ENCODE data around the gene MAB21L4. TPM values are rescaled to one million over a fixed set of nuclear protein-coding genes. Genes with fewer than 3 reads are reported as not detected.

The MAB21L4 gene
- total and polyA plus RNA-seq, 2 donors (not counting 3 experiments of a cell fraction or from before 2014, with no cell fraction given) = not detected

DNA sequence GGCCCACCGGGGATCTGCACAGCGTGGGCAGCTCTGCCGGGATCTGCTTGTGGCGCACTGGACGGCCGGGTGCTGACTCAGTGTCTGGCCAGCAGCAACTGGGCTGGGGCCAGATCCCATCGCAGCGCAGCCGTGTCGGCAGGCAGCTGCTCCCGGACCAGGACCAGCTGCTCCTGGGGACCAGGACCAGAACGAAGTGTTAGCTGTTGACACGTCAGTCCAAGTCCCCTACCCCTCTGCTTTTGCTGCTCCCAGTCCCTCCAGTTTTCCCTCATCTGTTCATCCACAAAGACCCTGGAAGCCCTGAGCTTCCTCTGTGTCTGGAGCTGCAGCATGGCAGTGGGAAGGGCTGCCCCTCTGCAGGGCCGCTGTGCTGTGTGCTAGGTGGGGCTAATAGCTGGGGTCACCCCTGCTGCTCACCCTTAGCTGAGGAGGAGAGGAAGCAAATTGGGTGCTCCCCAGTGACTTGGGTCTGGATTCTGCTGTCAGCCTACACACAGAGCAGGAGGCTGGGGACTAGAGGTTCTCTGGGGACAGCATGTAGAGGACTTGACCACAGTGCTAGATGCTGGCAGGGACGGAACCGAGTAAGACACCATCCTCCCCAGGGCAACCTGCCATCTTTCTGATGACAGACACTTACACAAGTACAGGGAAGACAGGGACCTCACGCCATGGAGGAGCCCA lies 59.0 kb downstream of the MAB21L4 start:
- CTCF ChIA-PET = no interaction called here
- Histone ChIP-seq H3K4me1 (ENCODE audit: control insufficient read depth, extremely low read depth, insufficient read depth, low read length) (peaks cover 1% of the 10 kb centered on the region), H3K27ac (ENCODE audit: insufficient read depth, low read depth, low read length) (no peak overlapping the region), H3K4me2 (ENCODE audit: insufficient read depth, low read length) (no peak overlapping the region), H4K20me1 (replicated peaks; ENCODE audit: control insufficient read depth, extremely low read depth, insufficient read depth, low read length) (no peaks in the 10 kb centered on the region), H3K36me3 (ENCODE audit: control insufficient read depth in 2 of 2, extremely low read depth in 1 of 2, insufficient read depth in 2 of 2, low read length in 2 of 2) (no peaks in the 10 kb centered on the region), H3K27me3 (ENCODE audit: control insufficient read depth in 2 of 2, insufficient read depth in 2 of 2, low read length in 2 of 2) (no peaks in the 10 kb centered on the region), H3K9me1 (replicated peaks; ENCODE audit: control insufficient read depth, extremely low read depth, insufficient read depth, low read length) (no peaks in the 10 kb centered on the region), H3K79me2 (ENCODE audit: control insufficient read depth, insufficient read depth, low read length) (no peaks in the 10 kb centered on the region), H3K4me3 (replicated peaks in 1 of 3; ENCODE audit: insufficient read depth in 1 of 3, low read depth in 1 of 3, low read length in 3 of 3) (no peak overlapping the region), H3K9me3 (replicated peaks; ENCODE audit: control insufficient read depth, insufficient read depth, low read length) (no peaks in the 10 kb centered on the region), H2AFZ (ENCODE audit: low read depth, low read length) (no peak overlapping the region), H3K9ac (replicated peaks; ENCODE audit: extremely low read depth, insufficient read depth, low read length) (no peak overlapping the region)
- no TSS peak for BruUV-seq (replicated peaks)
- no peak for FAIRE-seq
- POLR2A ChIA-PET = no interaction called here
- dilution Hi-C loops (cut with MboI; ENCODE audit: extremely low pct_ligation_motif_present, low sequenced_read_pairs) = no loop called here
- TF ChIP-seq CTCF (IDR thresholded peaks at IDR 0.05; ENCODE audit: extremely low read depth in 1 of 2, insufficient read depth in 1 of 2, low read depth in 1 of 2, low read length in 2 of 2) (no peak), POLR2A (IDR thresholded peaks at IDR 0.05; ENCODE audit: low read depth, low read length) (no peak), GATA2 (IDR thresholded peaks at IDR 0.05; ENCODE audit: insufficient read depth, insufficient read length, low read depth, low read length) (no peak), MAX (IDR thresholded peaks at IDR 0.05; ENCODE audit: insufficient read depth, insufficient read length) (no peak), MYC (IDR thresholded peaks at IDR 0.05; ENCODE audit: low read depth, low read length) (no peak), EZH2 (IDR thresholded peaks at IDR 0.05; ENCODE audit: borderline replicate concordance, low read depth, low read length, severe bottlenecking) (no peak), JUN (IDR thresholded peaks at IDR 0.05; ENCODE audit: borderline replicate concordance, insufficient read depth, insufficient read length, low read depth) (no peak), POLR2AphosphoS5 (IDR thresholded peaks at IDR 0.05; ENCODE audit: insufficient read depth, low read depth, low read length) (no peak), FOS (IDR thresholded peaks at IDR 0.05; ENCODE audit: borderline replicate concordance, insufficient read depth, low read length) (no peak)
- intact Hi-C loops (cut with micrococcal nuclease) = no loop called here
- DNase-seq (ENCODE audit: low read depth, low spot score) = no peak

Other genes starting within 250 kb of the MAB21L4 start
- not detected in 2 replicates for gene AQP12B, start 213.3 kb downstream of the MAB21L4 start, total RNA-seq
- gene AQP12B, start 213.3 kb downstream of the MAB21L4 start, polyA plus RNA-seq = not detected in 2 replicates
- gene AQP12A, start 204.3 kb downstream of the MAB21L4 start, total RNA-seq = not detected in 2 replicates
- not detected in 2 replicates for gene AQP12A, start 204.3 kb downstream of the MAB21L4 start, polyA plus RNA-seq
- gene KIF1A, start 75.9 kb downstream of the MAB21L4 start, total RNA-seq = 0.64 TPM in 1 of 2 replicates, not detected in the other
- gene KIF1A, start 75.9 kb downstream of the MAB21L4 start, polyA plus RNA-seq = 0.02 and 0.11 TPM in 2 replicates
- not detected in 2 replicates for gene AGXT, start 27.3 kb downstream of the MAB21L4 start, total RNA-seq
- not detected in 2 replicates for gene AGXT, start 27.3 kb downstream of the MAB21L4 start, polyA plus RNA-seq
- gene CROCC2, start 10.2 kb upstream of the MAB21L4 start, total RNA-seq = not detected in 2 replicates
- not detected in 2 replicates for gene CROCC2, start 10.2 kb upstream of the MAB21L4 start, polyA plus RNA-seq
- 17.2 and 22.1 TPM in 2 replicates for gene SNED1, start 102.5 kb upstream of the MAB21L4 start, total RNA-seq
- 12.4 and 14.1 TPM in 2 replicates for gene SNED1, start 102.5 kb upstream of the MAB21L4 start, polyA plus RNA-seq
- 14.7 and 24.7 TPM in 2 replicates for gene MTERF4, start 206.1 kb upstream of the MAB21L4 start, total RNA-seq
- 20.2 and 27.3 TPM in 2 replicates for gene MTERF4, start 206.1 kb upstream of the MAB21L4 start, polyA plus RNA-seq

Measured in endothelial cell of umbilical vein (primary cell).